ENCODE measurements around the gene AARS2.

The AARS2 gene

GRCh38 chr6:44273617-44274016 lies 39.5 kb downstream of the AARS2 start:
- no peak for DNase-seq

DNA sequence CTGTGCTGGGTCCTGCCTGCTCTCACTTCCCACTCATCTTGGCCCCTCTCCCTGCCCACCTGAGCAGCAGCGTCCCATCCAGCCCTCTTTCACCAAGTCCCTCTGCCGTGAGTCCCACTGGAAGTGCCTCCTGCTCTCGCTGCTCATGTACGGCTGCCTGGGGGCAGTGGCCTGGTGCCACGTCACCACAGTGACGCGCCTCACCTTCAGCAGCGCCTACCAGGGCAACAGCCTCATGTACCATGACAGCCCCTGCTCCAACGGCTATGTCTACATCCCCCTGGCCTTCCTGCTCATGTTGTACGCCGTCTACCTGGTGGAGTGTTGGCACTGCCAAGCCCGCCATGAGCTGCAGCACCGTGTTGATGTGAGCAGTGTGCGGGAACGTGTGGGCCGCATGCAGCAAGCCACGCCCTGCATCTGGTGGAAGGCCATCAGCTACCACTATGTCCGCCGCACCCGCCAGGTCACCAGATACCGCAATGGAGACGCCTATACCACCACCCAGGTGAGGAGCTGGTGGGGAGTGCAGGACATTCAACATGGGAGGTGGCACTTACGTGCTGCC lies 40.1 kb downstream of the AARS2 start:
- no peak for DNase-seq

DNA sequence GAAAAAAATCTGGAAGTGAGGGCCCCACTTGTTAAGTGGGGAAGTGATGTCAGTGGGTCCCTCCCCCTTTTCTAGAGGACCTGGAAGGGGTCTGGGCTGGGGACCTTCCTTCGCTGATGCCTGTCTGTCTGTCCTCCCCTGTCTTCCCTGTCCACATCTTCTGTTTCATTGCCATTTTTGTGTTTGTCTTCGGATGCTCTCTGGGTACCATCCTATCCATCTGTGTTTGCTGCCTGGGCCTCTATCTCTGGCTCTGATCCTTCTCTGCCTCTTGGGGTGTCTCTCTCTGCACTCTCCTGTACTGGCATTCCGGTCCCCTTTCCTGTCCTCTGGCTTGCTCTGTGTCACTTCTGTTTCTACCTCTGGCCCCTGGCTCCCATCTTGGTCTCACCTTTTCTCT lies 40.6 kb downstream of the AARS2 start:
- no peak for DNase-seq

GRCh38 chr6:44271914-44272313 lies 41.2 kb downstream of the AARS2 start:
- no peak for DNase-seq

DNA sequence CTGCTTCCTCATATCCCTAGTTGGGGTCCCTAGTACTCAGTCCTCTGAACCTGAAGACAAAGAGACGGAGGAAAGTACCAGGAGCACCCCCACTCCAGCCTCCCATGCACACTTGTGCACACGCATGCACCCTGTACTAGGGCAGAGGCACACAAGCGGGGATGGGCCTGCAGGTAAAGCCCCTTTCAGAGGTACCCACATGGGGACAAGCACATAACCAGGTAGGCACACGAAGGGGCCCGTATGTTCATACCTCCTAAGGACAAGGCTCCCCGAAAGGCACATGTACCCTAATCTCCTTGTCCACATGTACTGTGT lies 41.8 kb downstream of the AARS2 start:
- DNase-seq = no peak

GRCh38 chr6:44270526-44271405 lies 42.4 kb downstream of the AARS2 start:
- DNase-seq = no peak

- no peak for DNase-seq
These were observed 43.1 kb downstream of the AARS2 start, which contains the start of gene TMEM151B for GRCh38 chr6:44269921-44270525. TSS of gene TMEM151B (plus strand) at chr6:44270450. CDS start at chr6:44270743, 293 bp downstream.

GRCh38 chr6:44269178-44269920 lies 43.8 kb downstream of the AARS2 start:
- DNase-seq = no peak

DNA sequence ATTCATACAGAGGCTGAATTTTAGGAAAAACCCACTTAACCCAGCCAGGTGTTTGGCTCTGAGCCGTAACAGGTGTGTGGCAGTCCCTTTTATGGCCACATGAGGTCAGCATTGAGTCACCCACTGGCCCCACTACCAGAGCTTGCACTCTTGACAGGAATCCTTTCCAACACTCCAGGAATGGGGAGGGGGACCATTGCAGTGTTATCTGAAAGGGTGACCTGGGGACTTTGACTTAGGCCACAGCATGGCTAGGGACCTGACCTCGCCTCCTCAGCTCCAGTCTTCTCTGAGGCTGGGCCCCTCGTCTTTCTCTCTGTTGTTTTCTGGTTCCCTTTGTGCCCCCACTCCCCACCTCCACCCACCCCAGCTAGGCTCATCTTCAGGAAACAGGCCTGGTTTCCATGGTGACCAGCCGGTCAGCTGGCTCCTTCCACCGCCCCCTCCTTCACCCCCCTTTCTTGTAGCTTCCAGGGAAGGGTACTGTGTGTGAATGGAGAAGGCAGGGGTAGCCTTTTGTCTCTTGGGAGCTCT lies 45.0 kb downstream of the AARS2 start:
- peak; percentile 54 for DNase-seq

DNA sequence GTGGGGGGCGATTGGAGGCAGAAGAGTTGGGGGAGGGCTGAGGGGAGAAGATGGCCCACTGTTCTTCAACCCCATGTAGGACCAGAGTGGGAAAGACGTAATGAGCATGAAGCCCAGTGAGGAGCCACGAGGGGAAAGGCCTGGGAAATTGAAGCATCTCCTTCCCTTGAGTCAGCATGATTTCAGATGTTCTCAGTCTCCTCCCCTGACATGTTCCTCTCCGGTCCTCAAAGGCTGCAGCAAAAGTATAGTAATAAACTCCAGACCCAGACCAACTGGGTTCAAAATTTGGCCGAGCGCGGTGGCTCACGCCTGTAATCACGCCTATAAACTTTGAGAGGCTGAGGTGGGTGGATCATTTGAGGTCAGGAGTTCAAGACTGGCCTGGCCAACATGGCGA lies 45.9 kb downstream of the AARS2 start:
- DNase-seq = no peak

GRCh38 chr6:44266347-44266746 lies 46.8 kb downstream of the AARS2 start:
- no peak for DNase-seq

- DNase-seq = no peak
These were observed 47.4 kb downstream of the AARS2 start for GRCh38 chr6:44265722-44266233.

DNA sequence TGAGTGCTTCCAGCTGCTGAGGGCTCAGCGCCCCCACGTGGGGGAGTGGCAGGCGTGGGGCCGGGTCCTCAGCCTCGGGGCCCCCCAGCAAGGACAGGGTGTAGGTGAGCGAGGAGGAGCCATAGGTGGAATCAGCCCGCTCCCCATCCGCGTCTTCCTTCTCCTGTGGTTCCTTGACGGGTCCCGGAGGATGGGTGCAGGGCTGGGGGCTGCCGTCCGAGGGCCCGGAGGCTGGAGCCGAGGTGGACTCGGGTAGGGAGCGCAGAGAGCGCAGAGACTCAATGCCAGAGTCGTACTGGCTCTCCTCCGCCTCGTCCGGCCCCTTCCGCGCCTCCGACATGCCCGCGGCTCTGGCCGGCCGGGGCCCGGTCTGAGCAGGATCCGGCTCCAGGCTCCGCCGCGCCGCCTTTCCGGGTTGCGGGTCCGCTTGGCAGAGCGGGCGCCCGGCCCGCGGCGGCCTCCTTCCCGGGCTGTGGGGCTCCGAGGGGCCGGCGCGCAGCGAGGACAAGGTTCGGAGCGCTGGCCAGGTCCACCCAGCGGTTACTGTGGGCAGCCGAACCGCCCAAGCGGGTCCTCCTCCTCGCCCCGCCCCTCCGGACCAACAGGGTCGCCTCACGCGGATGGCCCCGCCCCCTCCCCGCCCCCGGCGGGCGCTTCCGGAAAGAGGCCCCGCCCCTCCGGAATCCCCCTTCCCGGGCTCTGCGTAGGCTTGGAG lies 48.0 kb downstream of the AARS2 start, which contains the start of gene NFKBIE:
Gene NFKBIE (minus strand): TSS at position 545 of the 715 bp plus-strand sequence. CDS start 205 bp downstream, at position 340.
- DNase-seq = peak; percentile 29

DNA sequence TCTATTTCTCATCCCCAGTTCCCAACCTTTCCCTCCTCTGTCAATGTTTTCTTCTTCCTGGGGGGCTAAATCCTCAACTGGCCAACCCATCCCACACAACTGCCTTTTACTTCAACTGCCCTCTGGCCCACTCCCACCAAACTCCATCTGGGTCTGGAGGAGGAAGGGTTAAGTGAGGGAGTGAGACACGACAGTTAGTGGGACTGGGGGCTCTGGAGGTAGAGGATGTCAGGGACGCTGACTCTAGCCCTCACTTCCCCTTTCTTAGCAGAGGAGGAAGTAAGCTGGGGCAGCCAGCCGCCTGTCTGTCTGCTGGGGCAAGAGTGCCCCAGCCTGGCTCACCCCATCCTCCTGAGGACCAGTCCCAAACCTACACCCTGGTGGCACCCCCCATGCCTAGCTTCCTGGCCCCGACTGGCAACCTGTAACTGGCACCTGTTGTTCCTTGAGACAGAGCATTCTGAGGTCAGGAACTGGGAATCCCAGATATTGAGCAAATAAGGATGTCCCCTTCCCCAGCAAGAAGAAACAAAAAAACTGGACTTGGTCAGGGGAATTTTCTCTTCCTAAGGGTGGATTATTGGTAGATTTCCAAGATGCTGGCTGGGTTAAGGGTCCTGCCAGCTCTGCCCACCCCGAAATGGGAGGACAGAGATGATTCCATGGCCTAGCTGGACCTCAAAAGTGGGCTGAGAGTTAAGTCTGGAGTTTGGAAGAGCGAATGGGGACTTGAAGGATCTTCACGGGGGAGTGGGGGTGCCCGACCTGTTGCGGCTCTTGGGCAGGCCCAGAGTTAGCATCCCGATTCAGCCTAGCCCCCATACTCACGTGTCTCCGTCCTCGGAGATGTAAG lies 48.8 kb downstream of the AARS2 start:
- DNase-seq = no peak

DNA sequence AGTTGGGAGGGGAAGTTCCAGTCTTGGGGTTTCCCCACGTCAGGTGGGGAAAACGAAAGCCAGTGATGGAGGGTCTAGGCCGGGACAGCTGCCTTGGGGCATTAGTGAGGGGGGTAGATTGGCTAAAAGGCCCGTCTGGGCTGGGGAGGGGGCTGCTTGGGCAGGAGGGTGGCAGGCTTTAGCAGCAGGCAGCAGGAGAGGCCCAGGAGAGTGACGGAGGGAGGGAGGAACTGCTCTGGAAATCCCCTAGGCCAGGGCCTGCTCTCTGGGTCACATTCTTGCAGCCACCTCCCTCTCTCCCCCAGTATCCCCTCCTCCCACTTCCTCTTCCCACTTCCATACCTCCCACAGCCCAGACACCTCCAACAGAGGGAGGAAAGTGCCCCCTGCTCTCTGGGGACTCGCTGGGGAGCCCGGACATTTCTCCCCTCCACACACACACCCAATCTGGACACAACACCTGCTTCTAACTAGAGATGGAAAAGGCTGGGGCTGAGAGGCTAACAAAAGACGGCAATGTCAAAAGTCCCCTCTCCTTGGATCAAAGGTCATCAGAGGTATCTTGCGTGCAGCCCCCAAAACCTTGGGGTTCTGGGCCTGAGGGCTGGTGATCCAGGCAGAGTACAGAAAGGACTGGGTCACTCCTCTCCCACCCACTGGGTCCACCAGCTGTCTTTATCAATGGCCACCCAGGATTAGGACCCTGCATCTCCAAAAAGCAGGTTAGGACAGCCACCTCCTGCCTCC lies 49.6 kb downstream of the AARS2 start:
- no peak for DNase-seq

DNA sequence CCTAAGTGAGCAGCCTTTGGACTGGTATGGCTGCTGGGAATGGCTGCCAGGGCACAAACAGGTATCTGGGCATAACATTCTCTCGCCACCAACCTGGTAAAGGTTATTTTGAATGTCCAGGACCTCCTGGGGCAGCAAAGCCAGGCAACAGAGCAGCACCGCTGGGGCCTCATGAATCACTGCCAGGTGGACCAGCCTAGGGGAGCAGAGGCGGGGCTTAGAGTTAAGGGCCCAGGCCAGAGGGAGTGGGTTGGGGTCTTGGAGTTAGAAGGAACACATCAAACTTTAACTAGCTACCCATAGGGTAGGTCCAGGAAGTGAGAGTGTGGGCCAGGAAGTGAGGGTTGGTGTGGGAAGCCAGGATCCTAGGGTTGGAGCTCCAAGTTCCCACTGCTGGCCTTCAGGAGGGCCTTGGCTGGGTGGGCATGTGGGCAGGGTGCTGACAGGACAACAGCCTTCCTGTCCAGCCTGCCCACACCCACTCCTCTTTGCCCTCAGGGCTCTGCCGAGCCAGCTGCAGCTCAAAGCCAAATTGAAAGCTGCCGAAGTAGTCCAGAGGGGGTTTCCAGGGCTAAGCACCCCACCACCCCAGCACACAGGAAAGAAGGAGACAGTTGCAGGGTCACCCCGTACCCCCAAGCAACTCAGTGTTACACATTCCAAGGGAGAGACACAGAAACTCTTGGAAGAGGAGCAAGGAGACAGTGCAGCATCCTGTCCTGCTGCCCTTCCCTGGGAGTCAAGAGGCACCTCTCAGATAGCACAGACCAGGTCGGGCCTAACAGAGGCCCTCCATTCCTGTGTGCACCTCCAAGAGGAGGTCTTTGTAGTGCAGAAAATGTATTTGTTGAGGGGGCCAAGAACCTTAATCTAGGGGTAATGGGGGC lies 50.4 kb downstream of the AARS2 start:
- DNase-seq = no peak

GRCh38 chr6:44261581-44261980 lies 51.6 kb downstream of the AARS2 start:
- no peak for DNase-seq

- DNase-seq = no peak
These were observed 52.5 kb downstream of the AARS2 start for GRCh38 chr6:44260451-44261297.

All from NCI-H2029 treated with DMSO at 0.1 percent for 48 hours (cell line).